HepG2 (cell line): ENCODE results near the gene CD81. TPM values are rescaled to one million over a fixed set of nuclear protein-coding genes. Genes with fewer than 3 reads are reported as not detected.
A peak's percentile ranks its signal among the peaks of the same experiment; 100 is the strongest.

Source experiments
- CHD4 ChIP-seq: fragments of 200-600 bp; sonication (generic); IDR thresholded peaks from 2 replicates; pipeline ENCODE4 v1.7.0; 2017; ENCODE audit warnings: mild to moderate bottlenecking, low read length, borderline replicate concordance
- CSRNP2 ChIP-seq: sonication (generic); formaldehyde crosslinking; conservative IDR thresholded peaks from 2 replicates; pipeline ENCODE4 v1.8.0; 2022; ENCODE audit warnings: low read depth, missing genetic modification reagents
- EHMT2 ChIP-seq: fragments of 200-600 bp; sonication (generic); IDR thresholded peaks from 2 replicates; pipeline ENCODE4 v1.7.0; 2017; ENCODE audit warnings: antibody characterized with exemption, low read depth, low read length, borderline replicate concordance
- FOXC1 ChIP-seq: sonication (generic); formaldehyde crosslinking; IDR thresholded peaks from 2 replicates; pipeline ENCODE4 v1.8.0; 2022; ENCODE audit warnings: mild to moderate bottlenecking, missing genetic modification reagents, borderline replicate concordance
- GLI4 ChIP-seq: sonication (generic); formaldehyde crosslinking; IDR thresholded peaks from 2 replicates; pipeline ENCODE4 v1.5.1; 2020; ENCODE audit warnings: missing genetic modification reagents, mild to moderate bottlenecking, moderate library complexity, borderline replicate concordance
- HOXA9 ChIP-seq: sonication (generic); formaldehyde crosslinking; IDR thresholded peaks from 2 replicates; pipeline ENCODE4 v1.8.1; 2022; ENCODE audit warnings: missing genetic modification reagents, mild to moderate bottlenecking, moderate library complexity, borderline replicate concordance
- MXD3 ChIP-seq: IDR thresholded peaks from 2 replicates; pipeline ENCODE4 v1.6.1; 2016; ENCODE audit warnings: mild to moderate bottlenecking, missing biosample characterization, missing genetic modification reagents
- PBX2 ChIP-seq: IDR thresholded peaks from 2 replicates; pipeline ENCODE4 v1.6.1; 2016; ENCODE audit warnings: control low read depth
- PHF20 ChIP-seq: sonication (generic); formaldehyde crosslinking; IDR thresholded peaks from 2 replicates; pipeline ENCODE4 v1.5.0; 2020; ENCODE audit warnings: mild to moderate bottlenecking, missing genetic modification reagents
- SMARCC2 ChIP-seq: fragments of 450-650 bp; IDR thresholded peaks from 2 replicates; pipeline ENCODE4 v1.6.1; 2017; ENCODE audit warnings: antibody characterized with exemption, mild to moderate bottlenecking
- TFDP2 ChIP-seq: sonication (generic); formaldehyde crosslinking; IDR thresholded peaks from 2 replicates; pipeline ENCODE4 v1.4.0; 2020; ENCODE audit warnings: missing genetic modification reagents
- THAP9 ChIP-seq: sonication (generic); formaldehyde crosslinking; IDR thresholded peaks from 2 replicates; pipeline ENCODE4; 2020; ENCODE audit warnings: missing genetic modification reagents, mild to moderate bottlenecking, borderline replicate concordance
- TOPORS ChIP-seq: sonication (generic); formaldehyde crosslinking; IDR thresholded peaks from 2 replicates; pipeline ENCODE4 v1.8.0; 2023; ENCODE audit warnings: mild to moderate bottlenecking, missing genetic modification reagents
- ZNF10 ChIP-seq: sonication (generic); formaldehyde crosslinking; IDR thresholded peaks from 2 replicates; pipeline ENCODE4 v1.4.0; 2020; ENCODE audit warnings: mild to moderate bottlenecking, low read depth, missing genetic modification reagents, borderline replicate concordance
- ZNF260 ChIP-seq: sonication (generic); formaldehyde crosslinking; IDR thresholded peaks from 2 replicates; pipeline ENCODE4 v1.4.0; 2020; ENCODE audit warnings: missing genetic modification reagents, low read depth, mild to moderate bottlenecking, borderline replicate concordance
- ZNF432 ChIP-seq: sonication (generic); formaldehyde crosslinking; IDR thresholded peaks from 2 replicates; pipeline ENCODE4 v1.5.0; 2020; ENCODE audit warnings: missing genetic modification reagents, mild to moderate bottlenecking, borderline replicate concordance
- ZNF841 ChIP-seq: sonication (generic); formaldehyde crosslinking; IDR thresholded peaks from 2 replicates; pipeline ENCODE4 v1.8.1; 2023; ENCODE audit warnings: missing genetic modification reagents, borderline replicate concordance
- ZUFSP ChIP-seq: sonication (generic); formaldehyde crosslinking; IDR thresholded peaks from 2 replicates; pipeline ENCODE4 v1.9.0; 2021; ENCODE audit warnings: missing genetic modification reagents, mild to moderate bottlenecking, borderline replicate concordance
- polyA plus RNA-seq, 8 experiments: library from polyadenylated mRNA; depleted of rRNA in 3 of 8; stranded (reverse) in 7 of 8; unstranded in 1 of 8; fragments of >200 nt; fragmentation: Illumina TruSeq in 4 of 8; extraction: Trizol in 4 of 8; gene quantifications; 2 replicates each; pipeline versions ENCODE4 v1.2.1 to v1.2.3, GENCODE V29; 2011 to 2016; ENCODE audit warnings: low read depth in 4 of 8, missing spikeins in 1 of 8, mixed read lengths in 1 of 8; ENCODE audit not compliant: insufficient read depth in 1 of 8
- total RNA-seq, 5 experiments: library from RNA; depleted of rRNA; stranded (reverse); fragments of >200 nt; fragmentation: Illumina TruSeq; extraction: Trizol; gene quantifications; 2 replicates each; pipeline ENCODE4 v1.2.3, GENCODE V29; 2016; ENCODE audit warnings: low read depth in 1 of 5

CD81 gene
- total and polyA plus RNA-seq, 2 of the 13 experiments (the other 11 are each of a cell fraction or from before 2014, with no cell fraction given): not detected

GRCh38 chr11:2409611-2410468 is 32.7 kb downstream of the CD81 start (continued):
- TF ChIP-seq FOXC1 (peak; percentile 35; the same call in 1 of the 2 replicates), HOXA9 (CRISPR knock-in tag) (no peak), GLI4 (CRISPR knock-in tag) (peak; percentile 85; the same call in 1 of the 2 replicates), SMARCC2 (no peak), ZNF260 (CRISPR knock-in tag) (no peak), ZNF432 (no peak), TOPORS (CRISPR knock-in tag) (no peak), TFDP2 (CRISPR knock-in tag) (peak; percentile 22; the same call in 1 of the 2 replicates), ZUFSP (no peak), EHMT2 (no peak), CHD4 (no peak), ZNF10 (CRISPR knock-in tag) (no peak), ZNF841 (no peak), THAP9 (CRISPR knock-in tag) (no peak), PHF20 (CRISPR knock-in tag) (0 out of 2 replicates have a peak, but pooled peaks have one; percentile 37), MXD3 (CRISPR knock-in tag) (peak; percentile 34; the same call in 1 of the 2 replicates), CSRNP2 (CRISPR knock-in tag) (no peak), PBX2 (no peak)
